Stimulated activated CD4-positive, alpha-beta T cell treated with anti-CD3 and anti-CD28 coated beads, Interleukin-1b, Interleukin-23, amount 100 ng/mL, for 48 hours (primary cell): Measurements from ENCODE around the gene PRPF6.

Source experiments
- DNase-seq: peaks from one replicate; pipeline ENCODE4 v3.0.0-alpha.2; 2020

Gene PRPF6

GRCh38 chr20:64022671-64023360, 41.9 kb downstream of the PRPF6 start:
- no peak for DNase-seq

- DNase-seq = no peak
These were observed 42.6 kb downstream of the PRPF6 start for GRCh38 chr20:64023361-64024140.

GRCh38 chr20:64024141-64024990, 43.4 kb downstream of the PRPF6 start:
- no peak for DNase-seq

GRCh38 chr20:64025101-64025825, 44.3 kb downstream of the PRPF6 start:
- DNase-seq = no peak

- DNase-seq = no peak
These were observed 45.0 kb downstream of the PRPF6 start for GRCh38 chr20:64025826-64026412.

- DNase-seq = no peak
These were observed 47.2 kb downstream of the PRPF6 start for GRCh38 chr20:64027981-64028685.

- DNase-seq = no peak
These were observed 48.6 kb downstream of the PRPF6 start for GRCh38 chr20:64029293-64030117.

- DNase-seq = no peak
These were observed 49.6 kb downstream of the PRPF6 start for GRCh38 chr20:64030371-64031134.

- no peak for DNase-seq
These were observed 50.9 kb downstream of the PRPF6 start for GRCh38 chr20:64031822-64032314.

GRCh38 chr20:64032706-64033624, 52.0 kb downstream of the PRPF6 start:
- no peak for DNase-seq

GRCh38 chr20:64033981-64034493, 53.1 kb downstream of the PRPF6 start:
- no peak for DNase-seq

GRCh38 chr20:64035066-64035932, 54.4 kb downstream of the PRPF6 start:
- peak; percentile 49 for DNase-seq

GRCh38 chr20:64035933-64036345, 55.0 kb downstream of the PRPF6 start, which contains the start of gene C20orf204:
Gene C20orf204 (plus strand): TSS chr20:64036182. CDS start chr20:64036324, 142 bp downstream.
- DNase-seq = no peak

- peak; percentile 25 for DNase-seq
These were observed 55.6 kb downstream of the PRPF6 start for GRCh38 chr20:64036346-64037198.

- no peak for DNase-seq
These were observed 56.2 kb downstream of the PRPF6 start for GRCh38 chr20:64037199-64037497.

- no peak for DNase-seq
These were observed 56.7 kb downstream of the PRPF6 start for GRCh38 chr20:64037498-64038213.
